ENCODE measurements around the gene PSAP. TPM values are rescaled to one million over a fixed set of nuclear protein-coding genes. Genes with fewer than 3 reads are reported as not detected.

Gene PSAP
- total and polyA plus RNA-seq, 2 experiments from 2014 or later: 151 to 391 TPM

DNA sequence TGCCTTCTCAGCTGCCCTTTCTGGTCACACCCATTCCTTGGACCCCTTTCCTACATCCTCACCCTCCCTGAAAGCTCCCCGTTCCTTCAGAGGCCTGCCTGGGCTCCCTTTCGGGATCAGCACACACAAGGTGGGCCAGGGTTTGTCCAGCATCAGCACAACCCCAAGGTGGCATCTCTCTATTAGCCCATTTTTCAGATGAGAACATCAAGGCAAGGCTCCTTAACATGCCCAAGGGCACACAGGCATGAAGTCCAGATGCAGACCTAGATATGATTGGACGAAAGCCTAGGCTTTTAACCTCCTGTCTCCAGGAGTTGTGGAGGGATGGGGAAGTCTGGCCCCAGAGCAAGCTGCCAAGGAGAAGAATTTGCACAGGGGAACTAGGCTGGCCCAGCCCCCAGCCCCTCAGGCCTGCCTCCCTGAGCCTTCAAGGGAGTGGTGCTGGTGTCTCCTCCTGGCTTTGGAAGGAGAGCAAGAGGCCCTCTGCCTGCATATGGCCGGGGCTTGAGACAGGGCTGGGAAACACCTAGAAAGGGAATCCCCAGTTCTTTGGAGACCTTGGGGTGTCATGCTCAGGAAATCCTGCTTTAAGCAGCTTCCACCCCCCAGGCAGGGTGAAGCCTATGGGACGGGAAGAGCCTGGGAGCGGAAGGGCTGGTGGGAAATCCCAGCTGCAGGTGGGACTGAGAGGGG, 68.7 kb downstream of the PSAP start:
- ATAC-seq (peak; percentile 19; the same call in 2 of the 3 replicates), DNase-seq (ENCODE audit: low spot score) (no peak)
- H4K20me1 ChIP-seq (replicated peaks; ENCODE audit: insufficient read depth): no peaks in the 10 kb centered on the region
- Mint-ChIP-seq H3K4me3 (no peak overlapping the region), H3K27me3 (ENCODE audit: insufficient read depth, low read depth, poor library complexity) (peaks cover 19% of the 10 kb centered on the region), H3K36me3 (ENCODE audit: low read depth) (no peaks in the 10 kb centered on the region), H3K27ac (no peak overlapping the region), H3K4me1 (peaks cover 21% of the 10 kb centered on the region), H3K9me3 (0 out of 3 replicates have a peak, but pooled peaks cover 2% of the 10 kb centered on the region)
- peak overlapping the region; percentile 20; the same call in 1 of the 2 replicates for H3K4me2 ChIP-seq
- no peaks in the 10 kb centered on the region for H3K79me2 ChIP-seq (replicated peaks; ENCODE audit: insufficient read depth)
- H2AFZ ChIP-seq: peak overlapping the region; percentile 85; the same call in 1 of the 2 replicates
- H3K9me2 ChIP-seq (ENCODE audit: insufficient read depth): no peaks in the 10 kb centered on the region
- H3K4me1 ChIP-seq (ENCODE audit: insufficient read depth): peaks cover 8% of the 10 kb centered on the region
- H3K36me3 ChIP-seq (ENCODE audit: insufficient read depth): no peaks in the 10 kb centered on the region
- H3K4me3 ChIP-seq: no peak overlapping the region
- no peak overlapping the region for H3K27ac ChIP-seq (ENCODE audit: low read depth)
- no peaks in the 10 kb centered on the region for H3K27me3 ChIP-seq (ENCODE audit: insufficient read depth)
- no peaks in the 10 kb centered on the region for H3F3A ChIP-seq (replicated peaks; ENCODE audit: low read depth)
- TF ChIP-seq EZH2phosphoT487 (IDR thresholded peaks at IDR 0.05; ENCODE audit: unreplicated experiment) (no peak), CREB1 (CRISPR knock-in tag; IDR thresholded peaks at IDR 0.05; ENCODE audit: low read depth) (no peak), JUNB (IDR thresholded peaks at IDR 0.05; ENCODE audit: unreplicated experiment) (no peak)
- TF ChIP-seq, protein P1, sequence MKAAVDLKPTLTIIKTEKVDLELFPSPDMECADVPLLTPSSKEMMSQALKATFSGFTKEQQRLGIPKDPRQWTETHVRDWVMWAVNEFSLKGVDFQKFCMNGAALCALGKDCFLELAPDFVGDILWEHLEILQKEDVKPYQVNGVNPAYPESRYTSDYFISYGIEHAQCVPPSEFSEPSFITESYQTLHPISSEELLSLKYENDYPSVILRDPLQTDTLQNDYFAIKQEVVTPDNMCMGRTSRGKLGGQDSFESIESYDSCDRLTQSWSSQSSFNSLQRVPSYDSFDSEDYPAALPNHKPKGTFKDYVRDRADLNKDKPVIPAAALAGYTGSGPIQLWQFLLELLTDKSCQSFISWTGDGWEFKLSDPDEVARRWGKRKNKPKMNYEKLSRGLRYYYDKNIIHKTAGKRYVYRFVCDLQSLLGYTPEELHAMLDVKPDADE (IDR thresholded peaks at IDR 0.05): no peak
- TF ChIP-seq, protein P2, sequence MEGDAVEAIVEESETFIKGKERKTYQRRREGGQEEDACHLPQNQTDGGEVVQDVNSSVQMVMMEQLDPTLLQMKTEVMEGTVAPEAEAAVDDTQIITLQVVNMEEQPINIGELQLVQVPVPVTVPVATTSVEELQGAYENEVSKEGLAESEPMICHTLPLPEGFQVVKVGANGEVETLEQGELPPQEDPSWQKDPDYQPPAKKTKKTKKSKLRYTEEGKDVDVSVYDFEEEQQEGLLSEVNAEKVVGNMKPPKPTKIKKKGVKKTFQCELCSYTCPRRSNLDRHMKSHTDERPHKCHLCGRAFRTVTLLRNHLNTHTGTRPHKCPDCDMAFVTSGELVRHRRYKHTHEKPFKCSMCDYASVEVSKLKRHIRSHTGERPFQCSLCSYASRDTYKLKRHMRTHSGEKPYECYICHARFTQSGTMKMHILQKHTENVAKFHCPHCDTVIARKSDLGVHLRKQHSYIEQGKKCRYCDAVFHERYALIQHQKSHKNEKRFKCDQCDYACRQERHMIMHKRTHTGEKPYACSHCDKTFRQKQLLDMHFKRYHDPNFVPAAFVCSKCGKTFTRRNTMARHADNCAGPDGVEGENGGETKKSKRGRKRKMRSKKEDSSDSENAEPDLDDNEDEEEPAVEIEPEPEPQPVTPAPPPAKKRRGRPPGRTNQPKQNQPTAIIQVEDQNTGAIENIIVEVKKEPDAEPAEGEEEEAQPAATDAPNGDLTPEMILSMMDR (conservative IDR thresholded peaks at IDR 0.05; ENCODE audit: low read depth in 2 of 2): no peak

DNA sequence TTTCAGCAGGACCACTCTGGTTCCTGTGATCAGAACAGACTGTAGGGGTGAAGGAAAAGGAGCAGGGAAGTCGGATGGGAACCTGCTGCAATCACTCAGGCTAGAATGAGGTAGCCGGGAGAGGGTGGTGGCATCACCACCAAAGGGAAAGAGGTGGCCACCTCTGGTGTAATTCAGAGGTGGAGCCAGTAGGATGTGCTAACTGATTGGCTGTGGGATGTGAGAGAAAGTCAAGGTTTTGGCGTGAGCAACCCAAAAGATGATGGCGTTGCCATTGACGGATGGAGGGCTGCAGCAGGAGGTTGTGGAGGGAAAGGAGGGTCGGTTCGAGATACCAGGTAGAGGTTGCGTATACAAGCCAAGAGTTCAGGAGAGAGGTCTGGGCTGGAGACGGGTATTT, 70.3 kb downstream of the PSAP start:
- no peak overlapping the region for H3K4me2 ChIP-seq
- no peak for TF ChIP-seq EZH2phosphoT487 (IDR thresholded peaks at IDR 0.05; ENCODE audit: unreplicated experiment)
- TF ChIP-seq POLR2AphosphoS5 (IDR thresholded peaks at IDR 0.05; ENCODE audit: low read depth): no peak
- TF ChIP-seq ZNF114 (CRISPR knock-in tag; IDR thresholded peaks at IDR 0.05): no peak
- TF ChIP-seq, protein P2 (conservative IDR thresholded peaks at IDR 0.05; ENCODE audit: low read depth in 2 of 2): peak; percentile 22 to 65; a peak in 2 of 4 replicates
- TF ChIP-seq ZNF331 (CRISPR knock-in tag; IDR thresholded peaks at IDR 0.05; ENCODE audit: low read depth): no peak
- TF ChIP-seq, protein P1 (IDR thresholded peaks at IDR 0.05): no peak
- Mint-ChIP-seq H3K9me3 (0 out of 3 replicates have a peak, but pooled peaks cover 2% of the 10 kb centered on the region), H3K4me3 (no peak overlapping the region), H3K27ac (no peak overlapping the region), H3K36me3 (ENCODE audit: low read depth) (no peaks in the 10 kb centered on the region), H3K4me1 (peaks cover 21% of the 10 kb centered on the region), H3K27me3 (ENCODE audit: insufficient read depth, low read depth, poor library complexity) (peaks cover 11% of the 10 kb centered on the region)
- no peaks in the 10 kb centered on the region for H3K36me3 ChIP-seq (ENCODE audit: insufficient read depth)
- H3K9me2 ChIP-seq (ENCODE audit: insufficient read depth): no peaks in the 10 kb centered on the region
- DNase-seq (ENCODE audit: low spot score): peak; percentile 46
- H3K4me3 ChIP-seq: no peak overlapping the region
- H3K79me2 ChIP-seq (replicated peaks; ENCODE audit: insufficient read depth): no peaks in the 10 kb centered on the region
- H3F3A ChIP-seq (replicated peaks; ENCODE audit: low read depth): no peaks in the 10 kb centered on the region
- H3K27me3 ChIP-seq (ENCODE audit: insufficient read depth): no peaks in the 10 kb centered on the region
- no peaks in the 10 kb centered on the region for H4K20me1 ChIP-seq (replicated peaks; ENCODE audit: insufficient read depth)
- H3K27ac ChIP-seq (ENCODE audit: low read depth): no peak overlapping the region
- H2AFZ ChIP-seq: 0 out of 2 replicates have a peak overlapping the region, but pooled peaks have one; percentile 52
- ATAC-seq: peak; percentile 66
- peaks cover 8% of the 10 kb centered on the region for H3K4me1 ChIP-seq (ENCODE audit: insufficient read depth)
